KOPT-K1 (cell line): ENCODE results near the gene SYNGR1.

Experiments used
- H3K27ac ChIP-seq: fragments of 200-600 bp; sonication (generic); 2 replicates; pipeline ENCODE4 v1.5.1; 2016; ENCODE audit warnings: antibody characterized with exemption, mild to moderate bottlenecking, low read depth, low read length; ENCODE audit not compliant: poor library complexity, severe bottlenecking
- H3K36me3 ChIP-seq: fragments of 200-600 bp; sonication (generic); 2 replicates; pipeline ENCODE4 v1.5.1; 2017; ENCODE audit warnings: antibody characterized with exemption, mild to moderate bottlenecking, low read length, moderate library complexity; ENCODE audit not compliant: insufficient read depth
- H3K9me3 ChIP-seq: fragments of 200-600 bp; sonication (generic); 2 replicates; pipeline ENCODE4 v1.5.1; 2017; ENCODE audit warnings: antibody characterized with exemption, low read length, mild to moderate bottlenecking; ENCODE audit not compliant: insufficient read depth, poor library complexity, severe bottlenecking

SYNGR1 gene

DNA sequence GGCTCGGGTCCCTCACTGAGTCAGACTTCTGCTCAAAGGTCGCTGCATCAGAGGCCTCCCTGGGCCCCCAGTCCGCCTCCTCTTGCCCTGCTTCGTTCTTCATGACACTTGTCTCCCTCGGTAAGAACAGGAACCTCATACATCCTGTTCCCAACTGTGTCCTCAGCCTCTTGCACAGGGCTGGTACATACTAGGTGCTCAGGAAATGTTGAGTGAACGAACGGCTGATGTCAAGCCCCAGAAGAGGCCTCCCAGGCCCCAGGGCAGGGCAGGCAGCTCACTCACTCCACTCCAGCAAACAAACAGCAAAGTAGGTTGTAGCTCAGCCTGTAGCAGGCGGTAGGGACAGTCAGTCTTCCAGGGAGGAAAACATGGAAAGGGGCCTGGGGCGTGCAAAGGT is 17.2 kb downstream of the SYNGR1 start:
- no peak overlapping the region for H3K27ac ChIP-seq
- no peaks in the 10 kb centered on the region for H3K36me3 ChIP-seq

DNA sequence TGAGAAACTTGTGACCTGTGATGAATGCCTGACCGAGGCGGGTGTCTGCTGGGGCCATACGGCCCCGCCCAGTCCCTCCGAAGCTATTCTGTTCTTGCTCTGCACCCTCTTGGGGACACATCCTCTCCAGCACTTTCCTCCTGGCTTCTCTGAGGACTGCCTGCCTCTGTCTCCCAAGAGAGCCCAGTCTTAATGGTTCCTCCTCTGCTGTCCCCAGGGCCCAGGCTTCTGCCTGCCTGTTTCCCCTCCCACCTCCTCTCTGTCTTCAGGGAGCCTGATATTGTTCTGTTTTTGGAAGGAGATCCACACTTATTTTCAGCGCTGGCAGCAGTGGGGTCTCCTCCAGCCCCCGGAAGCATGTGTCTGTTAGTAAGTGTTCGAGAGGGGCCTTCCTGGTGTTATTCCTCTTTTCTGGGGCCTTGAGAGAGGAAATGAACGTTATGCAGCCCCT is 18.7 kb downstream of the SYNGR1 start:
- H3K36me3 ChIP-seq, result no peaks in the 10 kb centered on the region
- H3K27ac ChIP-seq, result no peak overlapping the region
- peaks cover 14% of the 10 kb centered on the region for H3K9me3 ChIP-seq

More for the DNA sequence above, 17.2 kb downstream of the SYNGR1 start:
- peaks cover 6% of the 10 kb centered on the region for H3K9me3 ChIP-seq

DNA sequence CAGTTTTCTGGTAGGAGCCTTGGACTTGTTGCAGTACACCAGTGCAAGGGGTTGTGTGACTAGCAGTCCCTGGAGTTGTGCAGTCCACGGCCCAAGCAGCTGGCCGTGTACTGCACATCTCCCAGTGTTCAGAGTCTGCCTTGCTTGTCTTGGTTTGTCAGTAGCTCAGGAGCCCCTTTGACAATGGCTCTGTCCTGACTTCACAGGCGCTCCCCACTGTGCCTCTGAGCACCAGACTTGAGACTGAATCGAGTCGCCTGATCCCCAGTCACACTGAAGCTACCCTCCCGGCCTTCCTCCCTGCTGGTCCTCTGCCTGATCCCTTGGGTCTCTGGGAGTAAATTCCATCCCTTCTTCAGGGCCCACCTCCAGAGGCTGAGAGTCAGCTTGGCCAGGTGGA is 19.4 kb downstream of the SYNGR1 start:
- no peak overlapping the region for H3K27ac ChIP-seq
- H3K36me3 ChIP-seq, result no peaks in the 10 kb centered on the region
- peaks cover 14% of the 10 kb centered on the region for H3K9me3 ChIP-seq

DNA sequence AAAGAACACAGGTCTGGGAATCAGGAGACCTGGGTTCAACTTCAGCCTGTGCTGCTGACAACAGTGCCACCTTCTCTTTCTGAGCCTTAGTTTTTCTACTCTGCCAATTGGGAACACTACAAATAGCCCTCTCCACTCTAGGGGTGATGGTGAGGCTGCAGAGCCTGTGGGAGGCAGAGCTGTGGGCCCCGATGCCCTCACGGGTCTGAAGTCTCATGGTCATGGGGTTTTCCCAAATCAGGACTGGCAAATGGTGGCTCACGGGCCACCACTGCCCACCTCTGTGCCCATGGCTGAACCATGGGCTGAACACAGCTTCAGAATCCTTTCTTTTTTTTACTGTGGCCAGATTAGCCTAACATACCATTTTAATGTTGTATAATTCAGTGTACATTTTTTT is 19.8 kb downstream of the SYNGR1 start:
- Histone ChIP-seq H3K36me3 (no peaks in the 10 kb centered on the region), H3K27ac (no peak overlapping the region), H3K9me3 (peaks cover 14% of the 10 kb centered on the region)

DNA sequence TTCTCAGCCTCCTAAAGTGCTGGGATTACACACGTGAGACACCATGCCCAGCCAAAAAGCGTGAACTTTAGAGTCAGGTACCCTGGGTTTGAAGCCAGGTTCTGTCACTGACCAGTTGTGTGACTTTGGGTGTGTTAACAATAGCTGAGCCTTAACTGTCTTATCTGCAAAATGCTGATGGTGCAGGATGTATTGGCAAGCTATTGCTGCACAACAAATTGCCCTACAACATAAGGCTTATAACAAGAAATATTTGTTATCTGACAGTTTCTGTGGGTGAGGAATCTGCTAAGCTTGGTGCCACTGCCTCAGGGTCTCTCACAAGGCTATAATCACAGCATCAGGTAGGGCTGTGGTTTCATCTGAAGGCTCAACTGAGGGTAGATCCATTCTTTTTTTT is 21.9 kb downstream of the SYNGR1 start:
- Histone ChIP-seq H3K9me3 (peaks cover 14% of the 10 kb centered on the region), H3K36me3 (no peaks in the 10 kb centered on the region), H3K27ac (no peak overlapping the region)

DNA sequence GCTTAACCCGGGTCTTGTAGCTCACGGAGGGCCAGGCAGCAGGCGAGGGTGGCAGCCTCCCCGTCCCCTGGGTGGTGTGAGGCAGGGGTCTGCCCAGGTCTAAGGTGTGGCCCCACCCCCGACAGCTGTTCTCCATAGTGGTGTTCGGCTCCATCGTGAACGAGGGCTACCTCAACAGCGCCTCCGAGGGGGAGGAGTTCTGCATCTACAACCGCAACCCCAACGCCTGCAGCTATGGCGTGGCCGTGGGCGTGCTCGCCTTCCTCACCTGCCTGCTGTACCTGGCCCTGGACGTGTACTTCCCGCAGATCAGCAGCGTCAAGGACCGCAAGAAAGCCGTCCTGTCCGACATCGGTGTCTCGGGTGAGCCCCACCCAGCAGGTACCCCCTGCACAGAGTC is 24.4 kb downstream of the SYNGR1 start:
- Histone ChIP-seq H3K9me3 (peaks cover 14% of the 10 kb centered on the region), H3K36me3 (no peaks in the 10 kb centered on the region), H3K27ac (no peak overlapping the region)

DNA sequence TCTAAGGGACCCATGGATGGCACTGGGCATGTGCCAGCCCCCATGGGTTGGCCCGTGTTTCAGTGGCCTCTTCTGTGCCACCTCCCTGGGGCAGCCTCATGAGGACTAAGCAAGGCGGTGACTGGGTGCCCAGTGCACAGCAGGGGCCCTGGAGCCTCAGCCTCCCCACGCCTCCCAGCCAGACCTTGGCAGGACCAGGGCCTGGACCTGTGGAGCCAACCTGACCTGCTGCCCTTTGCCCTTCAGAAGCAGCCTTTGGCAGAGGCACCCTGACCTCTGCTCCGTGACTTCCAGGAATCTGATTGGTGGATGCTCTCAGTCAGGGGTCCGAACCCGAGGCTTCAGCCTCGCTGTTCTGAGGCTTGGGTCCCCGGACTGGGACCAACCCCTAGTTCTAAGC is 25.0 kb downstream of the SYNGR1 start:
- Histone ChIP-seq H3K27ac (no peak overlapping the region), H3K9me3 (peaks cover 14% of the 10 kb centered on the region), H3K36me3 (no peaks in the 10 kb centered on the region)

DNA sequence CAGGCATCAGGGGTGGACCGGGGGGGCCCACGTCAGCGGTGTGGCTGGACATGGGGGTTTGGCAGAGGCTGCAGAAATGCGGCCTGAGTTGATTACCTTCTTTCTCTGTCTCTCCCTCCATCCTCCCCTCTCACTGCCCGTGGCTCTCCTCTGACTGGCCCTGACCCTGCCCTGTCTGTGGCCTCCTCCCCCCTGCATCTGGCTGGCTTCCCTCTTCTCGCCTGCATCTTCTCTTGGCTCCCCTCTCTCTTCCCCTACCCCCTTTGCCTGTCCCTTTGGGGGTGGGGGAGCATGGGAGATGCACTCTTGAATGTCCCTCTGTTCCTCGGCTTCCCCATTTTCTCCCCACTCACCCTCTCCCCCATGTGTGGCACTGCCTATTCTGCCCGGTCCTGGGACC is 25.9 kb downstream of the SYNGR1 start:
- Histone ChIP-seq H3K36me3 (no peaks in the 10 kb centered on the region), H3K9me3 (peaks cover 14% of the 10 kb centered on the region), H3K27ac (no peak overlapping the region)

DNA sequence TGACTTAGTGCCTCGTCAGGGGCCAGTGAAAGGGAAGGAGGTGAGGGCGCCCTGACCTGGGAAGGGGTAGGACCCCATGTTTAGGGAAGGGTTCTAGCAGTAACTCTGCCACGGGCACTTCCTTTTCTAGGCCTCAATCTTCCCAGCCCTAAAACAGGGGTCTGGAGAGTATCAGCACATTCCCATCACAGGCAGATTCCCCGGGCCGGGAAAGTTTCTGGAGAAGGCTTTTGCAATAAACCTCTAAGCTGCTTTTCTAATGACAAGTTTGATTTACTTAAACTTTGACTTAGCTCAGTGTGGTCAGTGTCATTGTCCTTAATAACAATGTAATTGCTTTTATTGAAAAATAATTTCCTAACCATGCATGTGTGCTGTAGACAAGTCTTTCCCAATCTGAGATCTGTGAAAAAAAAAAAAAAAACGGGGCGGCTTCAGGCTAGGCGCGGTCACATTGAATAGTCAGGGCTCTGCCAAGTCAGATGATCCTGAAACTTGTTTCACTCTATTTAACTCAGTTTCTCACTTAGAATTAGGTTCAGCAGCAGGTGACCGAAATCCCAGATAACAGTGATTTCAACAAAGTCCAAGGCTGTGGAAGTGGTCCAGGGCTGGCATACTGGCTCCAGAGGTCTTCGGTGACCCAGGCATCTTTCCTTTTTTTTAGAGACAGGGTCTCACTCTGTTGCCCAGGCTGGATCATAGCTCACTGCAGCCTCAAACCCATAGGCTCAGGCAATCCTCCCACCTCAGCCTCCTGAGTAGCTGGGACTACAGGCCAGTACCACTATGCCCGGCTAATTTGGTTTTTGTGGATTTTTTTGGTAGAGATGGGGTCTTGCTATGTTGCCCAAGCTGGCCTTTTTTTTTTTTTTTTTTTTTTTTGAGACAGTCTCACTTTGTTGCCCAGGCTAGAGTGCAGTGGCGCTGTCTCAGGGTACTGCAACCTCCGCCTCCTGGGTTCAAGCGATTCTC is 30.3 kb downstream of the SYNGR1 start:
- H3K36me3 ChIP-seq, result no peaks in the 10 kb centered on the region
- no peak overlapping the region for H3K27ac ChIP-seq
- H3K9me3 ChIP-seq, result no peaks in the 10 kb centered on the region

DNA sequence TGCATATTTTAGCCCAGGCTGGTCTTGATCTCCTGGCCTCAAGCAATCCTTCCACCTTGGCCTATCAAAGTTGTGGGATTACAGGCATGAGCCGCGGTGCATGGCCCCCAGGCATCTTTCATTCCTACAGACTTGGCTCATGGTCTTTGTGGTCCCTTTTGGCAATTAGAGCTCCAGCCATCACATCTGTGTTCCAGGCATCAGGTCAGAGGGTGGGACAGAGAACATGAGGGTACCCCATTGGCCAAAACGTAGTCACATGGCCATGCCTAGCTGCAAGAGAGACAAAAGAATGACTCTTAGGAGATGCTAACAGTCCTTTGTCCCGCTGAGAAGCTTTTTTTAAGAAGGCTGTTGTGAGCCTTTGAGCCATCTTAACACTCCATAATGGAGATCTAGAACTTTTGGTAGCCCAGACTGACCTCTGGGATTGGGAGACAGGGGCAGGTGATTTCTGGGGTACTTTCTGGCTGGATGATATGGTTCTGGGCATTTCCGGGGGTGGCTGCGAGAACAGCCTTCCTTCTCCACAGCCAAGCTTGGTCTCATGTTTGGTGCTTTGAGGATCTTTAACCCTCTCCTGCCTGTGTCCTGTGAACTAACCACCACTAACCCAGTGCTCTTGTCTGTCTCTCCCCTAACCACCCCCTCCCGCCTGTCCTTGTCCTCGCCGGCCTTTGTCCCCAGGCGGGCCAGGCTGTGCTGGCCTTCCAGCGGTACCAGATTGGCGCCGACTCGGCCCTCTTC is 31.4 kb downstream of the SYNGR1 start:
- H3K9me3 ChIP-seq, result no peaks in the 10 kb centered on the region
- H3K36me3 ChIP-seq, result no peaks in the 10 kb centered on the region

DNA sequence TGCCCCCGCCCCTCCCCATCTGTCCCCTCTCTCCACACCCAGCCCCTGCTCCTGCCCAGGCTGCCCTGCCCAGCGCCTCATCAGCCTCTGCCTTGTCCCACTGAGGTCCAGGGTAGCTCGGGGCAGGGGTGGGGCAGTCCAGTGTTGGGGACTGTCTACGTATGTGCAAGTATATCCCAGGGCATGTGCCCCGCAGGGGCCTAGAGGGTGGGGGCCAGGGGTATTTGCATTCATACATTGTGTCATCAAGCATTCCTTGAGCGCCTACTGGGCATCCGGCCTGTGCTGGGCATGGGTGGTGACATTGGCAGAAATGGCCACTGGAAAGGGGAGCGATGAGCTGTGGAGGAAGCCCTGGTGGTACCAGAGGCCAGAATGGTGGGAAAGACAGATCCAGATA is 32.1 kb downstream of the SYNGR1 start:
- no peaks in the 10 kb centered on the region for H3K36me3 ChIP-seq
- no peak overlapping the region for H3K27ac ChIP-seq
- H3K9me3 ChIP-seq, result no peaks in the 10 kb centered on the region

More for the DNA sequence above, 31.4 kb downstream of the SYNGR1 start:
- no peak overlapping the region for H3K27ac ChIP-seq

DNA sequence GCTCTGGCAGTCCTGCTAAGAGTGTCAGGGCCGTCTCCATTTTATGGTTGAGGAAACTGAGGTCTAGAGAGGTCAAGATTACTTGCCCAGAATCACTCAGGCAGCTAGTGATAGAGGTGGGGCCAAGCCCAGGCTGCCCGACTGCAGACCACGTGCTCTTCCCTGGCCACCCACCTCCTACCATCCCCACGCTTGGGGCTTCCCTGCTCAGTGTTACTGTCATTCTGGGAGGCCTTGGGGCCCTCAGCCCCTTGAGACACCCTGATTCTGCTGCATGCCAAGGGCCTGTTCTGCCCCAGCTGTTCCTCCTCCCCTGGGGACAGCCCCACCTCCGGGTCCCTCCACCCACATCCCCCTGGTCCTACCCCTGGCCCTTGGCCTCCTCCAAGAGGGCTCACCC is 32.6 kb downstream of the SYNGR1 start:
- no peaks in the 10 kb centered on the region for H3K36me3 ChIP-seq
- no peak overlapping the region for H3K27ac ChIP-seq
- H3K9me3 ChIP-seq, result no peaks in the 10 kb centered on the region

DNA sequence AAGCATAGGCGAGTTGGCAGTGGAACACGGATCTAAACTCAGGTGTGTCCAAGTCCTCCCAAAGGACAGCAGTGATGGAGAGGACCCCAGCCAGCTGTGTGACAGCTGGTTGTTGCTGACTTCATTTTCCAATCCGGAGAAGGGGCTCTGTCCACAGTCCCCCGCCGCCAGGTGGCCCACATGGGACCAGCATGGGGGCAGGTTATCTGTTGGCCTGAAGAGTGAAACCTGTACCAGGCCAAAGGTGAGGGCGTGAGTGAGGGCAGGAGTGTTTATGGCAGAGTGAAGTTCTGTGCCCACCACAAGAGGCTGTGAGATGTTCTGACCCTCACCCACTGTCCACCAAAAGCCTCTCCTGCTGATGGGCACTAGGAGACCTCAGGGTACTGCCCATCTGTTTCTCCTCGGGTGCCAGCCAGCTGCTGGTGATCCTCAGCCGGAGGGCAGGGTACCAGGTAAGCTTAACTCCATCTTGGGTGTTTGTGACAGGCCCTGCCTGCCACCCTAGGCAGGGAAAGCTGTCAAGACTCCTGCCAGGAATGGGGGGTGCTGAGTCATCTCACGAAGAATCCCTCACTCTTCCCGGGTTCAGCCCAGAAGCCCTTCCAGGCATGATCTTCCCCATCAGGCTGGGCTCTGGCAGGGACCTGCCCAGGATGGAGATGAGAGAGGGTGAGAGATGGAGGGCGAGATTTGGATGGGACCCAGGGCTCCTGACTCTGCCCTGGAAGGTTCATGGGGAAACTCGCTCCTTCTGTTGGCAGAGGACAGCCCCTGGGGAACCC is 34.2 kb downstream of the SYNGR1 start:
- H3K27ac ChIP-seq, result no peak overlapping the region
- no peaks in the 10 kb centered on the region for H3K36me3 ChIP-seq
- no peaks in the 10 kb centered on the region for H3K9me3 ChIP-seq

DNA sequence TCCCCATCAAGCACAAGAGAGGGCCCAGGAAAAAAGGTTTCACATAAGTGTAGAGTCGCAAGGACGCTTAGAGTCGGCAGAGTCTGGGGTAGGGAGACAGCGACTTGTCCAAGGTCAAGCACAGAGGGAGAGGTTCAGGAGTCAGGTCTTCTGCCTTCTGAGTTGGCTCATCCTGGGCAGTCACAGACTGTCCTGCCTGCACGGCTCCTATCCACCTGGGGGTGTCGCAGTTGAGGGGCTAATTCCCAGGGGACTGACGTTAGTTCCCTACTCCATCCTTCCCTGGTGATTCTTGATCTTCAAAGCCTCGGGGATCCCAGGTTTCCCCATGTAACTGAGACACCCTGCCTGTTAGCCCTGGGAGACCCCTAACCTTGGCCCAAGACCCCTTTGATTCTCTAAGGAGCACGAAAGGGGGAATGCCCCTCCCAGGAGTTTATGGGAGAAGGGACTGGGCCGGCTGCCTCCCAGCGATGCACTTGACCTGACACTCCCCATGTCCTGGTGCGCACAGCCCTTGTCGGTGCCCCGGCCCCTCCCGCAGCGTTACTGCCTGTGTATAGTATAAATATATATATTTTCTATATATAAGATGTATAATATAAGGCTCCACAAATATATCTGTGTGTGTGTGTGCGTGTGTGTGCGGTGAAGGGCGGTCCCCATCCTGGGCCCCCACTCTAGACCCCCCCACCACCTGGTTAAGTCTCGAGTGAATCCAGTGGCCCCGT is 35.1 kb downstream of the SYNGR1 start:
- Histone ChIP-seq H3K36me3 (no peaks in the 10 kb centered on the region), H3K9me3 (no peaks in the 10 kb centered on the region), H3K27ac (no peak overlapping the region)
